Keratinocyte (primary cell): Measurements from ENCODE around the gene PLEKHG2. TPM values are rescaled to one million over a fixed set of nuclear protein-coding genes. Genes with fewer than 3 reads are reported as not detected.

Source experiments
- DNase-seq: peaks from one replicate; pipeline ENCODE4 v3.0.0-alpha.2; 2011; ENCODE audit warnings: low read depth, missing footprints, low spot score
- FAIRE-seq: peaks from 2 replicates; lab custom pipeline; 2011; peaks lifted over from hg19 to GRCh38; lab: Jason Lieb, UNC
- H2AFZ ChIP-seq: 2 replicates; pipeline ENCODE4 v1.6.0; 2012; ENCODE audit warnings: low read length, control low read depth, inconsistent platforms; ENCODE audit not compliant: control insufficient read depth
- H3K27ac ChIP-seq: 2 replicates; pipeline ENCODE4 v1.5.1; 2011; ENCODE audit warnings: low read length; ENCODE audit not compliant: control insufficient read depth, insufficient read depth
- H3K27me3 ChIP-seq: 3 replicates; pipeline ENCODE4 v1.6.0; 2011; ENCODE audit warnings: low read length; ENCODE audit not compliant: control insufficient read depth, insufficient read depth; ENCODE audit errors: extremely low read depth
- H3K36me3 ChIP-seq, 2 experiments: 2 replicates in 1 of 2; 3 replicates in 1 of 2; pipeline ENCODE4 v1.5.1; 2011; ENCODE audit warnings: low read length in 2 of 2, mild to moderate bottlenecking in 1 of 2; ENCODE audit not compliant: control insufficient read depth in 2 of 2, insufficient read depth in 2 of 2; ENCODE audit errors: extremely low read depth in 1 of 2
- H3K4me1 ChIP-seq: 3 replicates; pipeline ENCODE4 v1.5.1; 2011; ENCODE audit warnings: low read length; ENCODE audit not compliant: control insufficient read depth, insufficient read depth; ENCODE audit errors: extremely low read depth
- H3K4me2 ChIP-seq: 3 replicates; pipeline ENCODE4 v1.6.0; 2011; ENCODE audit warnings: low read depth, low read length; ENCODE audit not compliant: control insufficient read depth, insufficient read depth; ENCODE audit errors: extremely low read depth
- H3K4me3 ChIP-seq, 3 experiments: fragments of 200-600 bp in 1 of 3; sonication (generic) in 1 of 3; 2 replicates in 2 of 3; 3 replicates in 1 of 3; pipeline ENCODE4 v1.5.1; 2011 to 2016; ENCODE audit warnings: low read length in 3 of 3, mild to moderate bottlenecking in 3 of 3, control low read depth in 2 of 3, inconsistent platforms in 1 of 3, low read depth in 1 of 3, mixed read lengths in 1 of 3, mixed run types in 1 of 3, moderate library complexity in 1 of 3; ENCODE audit not compliant: control insufficient read depth in 2 of 3, insufficient read depth in 2 of 3; ENCODE audit errors: extremely low read depth in 1 of 3
- H3K79me2 ChIP-seq: 2 replicates; pipeline ENCODE4 v1.6.0; 2012; ENCODE audit warnings: low read length; ENCODE audit not compliant: control insufficient read depth, insufficient read depth
- H3K9ac ChIP-seq: 3 replicates; pipeline ENCODE4 v1.6.0; 2011; ENCODE audit warnings: low read length; ENCODE audit not compliant: control insufficient read depth, insufficient read depth; ENCODE audit errors: extremely low read depth
- H3K9me1 ChIP-seq: 3 replicates; pipeline ENCODE4 v1.6.0; 2011; ENCODE audit warnings: low read length; ENCODE audit not compliant: control insufficient read depth, insufficient read depth; ENCODE audit errors: extremely low read depth
- H3K9me3 ChIP-seq: 2 replicates; pipeline ENCODE4 v1.5.1; 2012; ENCODE audit warnings: low read depth, low read length; ENCODE audit not compliant: control insufficient read depth
- H4K20me1 ChIP-seq: 3 replicates; pipeline ENCODE4 v1.6.0; 2011; ENCODE audit warnings: low read length; ENCODE audit not compliant: control insufficient read depth, insufficient read depth; ENCODE audit errors: extremely low read depth
- CTCF ChIP-seq, 3 experiments: IDR thresholded peaks in 1 of 3; conservative IDR thresholded peaks in 1 of 3; optimal IDR thresholded peaks in 1 of 3; 2 replicates in 2 of 3; 3 replicates in 1 of 3; pipeline versions ENCODE3 to v1.5.1; 2011; ENCODE audit warnings: low read length in 3 of 3, mild to moderate bottlenecking in 3 of 3, moderate library complexity in 2 of 3, control low read depth in 1 of 3, inconsistent platforms in 1 of 3; ENCODE audit not compliant: insufficient read depth in 2 of 3; ENCODE audit errors: extremely low read depth in 1 of 3
- EZH2 ChIP-seq: IDR thresholded peaks from one replicate; pipeline ENCODE4 v1.6.1; 2012; ENCODE audit warnings: inconsistent platforms, mild to moderate bottlenecking, low read length, moderate library complexity
- dilution Hi-C: fragments of 300-500 bp; cut with MboI; formaldehyde crosslinking; loops from one replicate; pipeline ENCODE4 v1.7.0; 2020; ENCODE audit warnings: low sequenced_read_pairs; ENCODE audit not compliant: extremely low pct_ligation_motif_present
- polyA plus RNA-seq, 5 experiments: library from polyadenylated mRNA; depleted of rRNA in 3 of 5; stranded (reverse) in 3 of 5; stranded (forward) in 1 of 5; unstranded in 1 of 5; fragments of >200 nt; gene quantifications; 1 replicate in 1 of 5; 2 replicates in 3 of 5; 3 replicates in 1 of 5; pipeline versions ENCODE4 v1.2.1 to v1.2.3, GENCODE V29; 2011 to 2012; ENCODE audit warnings: missing spikeins in 2 of 5, low read depth in 1 of 5, low replicate concordance in 1 of 5
- small RNA-seq, 3 experiments: library from RNA; depleted of rRNA; stranded (forward); fragments of <200 nt; gene quantifications; one replicate each; pipeline ENCODE3, GENCODE V24; 2012; ENCODE audit warnings: low read depth in 3 of 3, low replicate concordance in 1 of 3; ENCODE audit not compliant: insufficient read length in 3 of 3

Gene PLEKHG2
- polyA plus RNA-seq, 1 donor (not counting 4 experiments of a cell fraction or from before 2014, with no cell fraction given): 5.2 TPM

GRCh38 chr19:39474139-39474620 is 61.7 kb downstream of the PLEKHG2 start:
- Histone ChIP-seq H3K9ac (no peak overlapping the region), H3K4me3 (no peak overlapping the region), H3K4me1 (no peaks in the 10 kb centered on the region), H3K9me3 (no peaks in the 10 kb centered on the region), H2AFZ (no peak overlapping the region), H4K20me1 (no peaks in the 10 kb centered on the region), H3K4me2 (no peak overlapping the region), H3K36me3 (peaks cover 47 to 65% of the 10 kb centered on the region in 2 experiments), H3K27me3 (no peaks in the 10 kb centered on the region), H3K79me2 (no peaks in the 10 kb centered on the region), H3K9me1 (no peaks in the 10 kb centered on the region), H3K27ac (no peak overlapping the region)
- dilution Hi-C loops: no loop called here
- FAIRE-seq (no peak), DNase-seq (no peak)
- TF ChIP-seq CTCF (optimal IDR thresholded peaks at IDR 0.05 in 1 of 3, IDR thresholded peaks at IDR 0.05 in 1 of 3, conservative IDR thresholded peaks at IDR 0.05 in 1 of 3; ENCODE audit: extremely low read depth in 1 of 3, insufficient read depth in 2 of 3, low read length in 3 of 3) (peak; percentile 57 to 88 (median 86)), EZH2 (no peak)

- peaks cover 6% of the 10 kb centered on the region for H3K4me1 ChIP-seq
- H3K9me1 ChIP-seq: no peaks in the 10 kb centered on the region
- no peak overlapping the region for H3K4me2 ChIP-seq
- FAIRE-seq (no peak), DNase-seq (no peak)
- H3K4me3 ChIP-seq: no peak overlapping the region
- TF ChIP-seq EZH2 (no peak), CTCF (optimal IDR thresholded peaks at IDR 0.05 in 1 of 3, IDR thresholded peaks at IDR 0.05 in 1 of 3, conservative IDR thresholded peaks at IDR 0.05 in 1 of 3; ENCODE audit: extremely low read depth in 1 of 3, insufficient read depth in 2 of 3, low read length in 3 of 3) (no peak)
- H3K9me3 ChIP-seq: no peaks in the 10 kb centered on the region
- no peaks in the 10 kb centered on the region for H4K20me1 ChIP-seq
- H3K36me3 ChIP-seq: peaks cover 36 to 51% of the 10 kb centered on the region in 2 experiments
- H3K27me3 ChIP-seq: no peaks in the 10 kb centered on the region
- no peak overlapping the region for H2AFZ ChIP-seq
- dilution Hi-C loops: no loop called here
- no peak overlapping the region for H3K27ac ChIP-seq
- no peak overlapping the region for H3K9ac ChIP-seq
- H3K79me2 ChIP-seq: peaks cover under 1% of the 10 kb centered on the region
Observed at GRCh38 chr19:39475748-39476147, 63.3 kb downstream of the PLEKHG2 start.

Small RNA genes lying within 50 kb of the gene (small RNA-seq; reads per million reads assigned to genes)
- 0 reads per million in 3 experiments for gene MIR4530
- 0 to 0.33 (median 0) reads per million in 3 experiments for gene RN7SL566P

Other genes starting within 250 kb of the PLEKHG2 start
- gene NCCRP1, start 215.7 kb upstream of the PLEKHG2 start, polyA plus RNA-seq: 2.3 to 6.0 TPM (median 2.8 TPM) in 3 replicates
- not detected in 3 replicates for gene SYCN, start 208.4 kb upstream of the PLEKHG2 start, polyA plus RNA-seq
- not detected in 3 replicates for gene IFNL3, start 167.7 kb upstream of the PLEKHG2 start, polyA plus RNA-seq
- gene IFNL4, start 163.8 kb upstream of the PLEKHG2 start, polyA plus RNA-seq: not detected in 3 replicates
- gene IFNL2, start 144.3 kb upstream of the PLEKHG2 start, polyA plus RNA-seq: not detected in 3 replicates
- gene IFNL1, start 116.3 kb upstream of the PLEKHG2 start, polyA plus RNA-seq: not detected in 3 replicates
- gene LRFN1, start 91.8 kb upstream of the PLEKHG2 start, polyA plus RNA-seq: 0.04 to 0.16 TPM (median 0.04 TPM) in 3 replicates
- gene GMFG, start 76.6 kb upstream of the PLEKHG2 start, polyA plus RNA-seq: 0.14 TPM in 1 of 3 replicates, not detected in the others
- 20.9 to 40.5 TPM (median 28.1 TPM) in 3 replicates for gene SAMD4B, start 70.2 kb upstream of the PLEKHG2 start, polyA plus RNA-seq
- gene PAF1, start 21.6 kb upstream of the PLEKHG2 start, polyA plus RNA-seq: 30.7 to 53.3 TPM (median 39.4 TPM) in 3 replicates
- gene MED29, start 21.3 kb upstream of the PLEKHG2 start, polyA plus RNA-seq: 14.7 to 18.8 TPM (median 18.2 TPM) in 3 replicates
- gene ZFP36, start 5.8 kb upstream of the PLEKHG2 start, polyA plus RNA-seq: 10.4 to 14.2 TPM (median 12.8 TPM) in 3 replicates
- 1,323 to 2,302 TPM (median 1,614 TPM) in 3 replicates for gene RPS16, start 23.3 kb downstream of the PLEKHG2 start, polyA plus RNA-seq
- 46.1 to 83.7 TPM (median 63.2 TPM) in 3 replicates for gene SUPT5H, start 32.9 kb downstream of the PLEKHG2 start, polyA plus RNA-seq
- 71.6 to 91.5 TPM (median 85.5 TPM) in 3 replicates for gene TIMM50, start 68.2 kb downstream of the PLEKHG2 start, polyA plus RNA-seq
- gene DLL3, start 86.3 kb downstream of the PLEKHG2 start, polyA plus RNA-seq: 0.80 to 1.1 TPM (median 0.89 TPM) in 3 replicates
- not detected in 3 replicates for gene SELENOV, start 102.5 kb downstream of the PLEKHG2 start, polyA plus RNA-seq
- gene EID2B, start 120.2 kb downstream of the PLEKHG2 start, polyA plus RNA-seq: 1.1 to 1.9 TPM (median 1.2 TPM) in 3 replicates
- gene EID2, start 127.5 kb downstream of the PLEKHG2 start, polyA plus RNA-seq: 9.5 to 12.9 TPM (median 9.6 TPM) in 3 replicates
- not detected in 3 replicates for gene LGALS13, start 189.9 kb downstream of the PLEKHG2 start, polyA plus RNA-seq
- not detected in 3 replicates for gene LGALS16, start 243.2 kb downstream of the PLEKHG2 start, polyA plus RNA-seq